T follicular helper cell (primary cell): Measurements from ENCODE around the gene SLC40A1.

Source experiments
- DNase-seq: peaks from one replicate; pipeline ENCODE4 v3.0.0-alpha.2; 2020; ENCODE audit warnings: low read depth

SLC40A1 gene

GRCh38 chr2:189538402-189538801 lies 42.2 kb downstream of the SLC40A1 start:
- no peak for DNase-seq

- no peak for DNase-seq
Observed at GRCh38 chr2:189536830-189537229, 43.8 kb downstream of the SLC40A1 start.

DNA sequence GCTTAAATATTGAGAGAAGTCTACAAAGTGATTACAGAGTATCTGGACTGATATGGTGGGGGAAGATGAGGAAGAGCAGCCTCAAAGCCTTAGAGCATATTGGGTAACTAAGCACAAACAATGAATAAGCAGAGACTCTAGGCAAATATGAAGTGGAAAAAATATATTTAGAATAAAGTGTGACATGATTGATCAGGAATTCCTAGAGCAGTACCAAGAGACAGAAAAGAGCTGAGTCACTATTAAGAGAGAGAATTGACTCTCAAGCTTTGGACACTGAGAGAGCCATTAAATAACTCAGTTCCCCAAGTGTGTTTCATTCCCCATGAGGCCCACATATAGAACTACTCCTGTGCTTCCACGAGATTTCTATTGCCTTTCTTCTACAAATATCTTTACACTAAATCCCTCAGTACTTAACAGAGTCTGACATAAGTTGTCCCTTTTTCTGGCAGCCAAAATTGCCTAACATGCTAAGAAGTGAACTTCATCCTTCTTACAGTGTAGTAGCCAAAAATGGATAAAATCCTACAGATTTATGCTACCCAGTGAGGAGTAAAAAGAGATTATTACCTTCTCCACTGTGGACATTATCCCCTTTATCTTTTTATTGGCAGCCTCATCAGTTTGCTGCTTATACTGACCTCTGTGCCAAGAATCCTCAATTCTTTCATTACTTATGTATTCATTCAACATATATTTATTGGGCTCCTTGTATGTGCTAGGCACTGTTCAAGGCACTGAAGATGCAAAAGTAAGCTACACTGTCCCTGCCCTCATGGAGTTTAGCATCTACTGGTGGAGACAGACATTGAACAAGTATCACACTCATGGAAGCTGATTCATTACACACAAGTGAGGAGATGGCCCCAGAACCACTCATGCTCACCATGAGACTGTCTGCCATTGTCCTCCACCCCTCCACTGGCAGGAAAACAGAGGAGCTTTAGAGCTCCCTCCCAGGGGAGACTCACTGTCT lies 45.4 kb downstream of the SLC40A1 start:
- no peak for DNase-seq

GRCh38 chr2:189533288-189534035 lies 47.1 kb downstream of the SLC40A1 start:
- no peak for DNase-seq

DNA sequence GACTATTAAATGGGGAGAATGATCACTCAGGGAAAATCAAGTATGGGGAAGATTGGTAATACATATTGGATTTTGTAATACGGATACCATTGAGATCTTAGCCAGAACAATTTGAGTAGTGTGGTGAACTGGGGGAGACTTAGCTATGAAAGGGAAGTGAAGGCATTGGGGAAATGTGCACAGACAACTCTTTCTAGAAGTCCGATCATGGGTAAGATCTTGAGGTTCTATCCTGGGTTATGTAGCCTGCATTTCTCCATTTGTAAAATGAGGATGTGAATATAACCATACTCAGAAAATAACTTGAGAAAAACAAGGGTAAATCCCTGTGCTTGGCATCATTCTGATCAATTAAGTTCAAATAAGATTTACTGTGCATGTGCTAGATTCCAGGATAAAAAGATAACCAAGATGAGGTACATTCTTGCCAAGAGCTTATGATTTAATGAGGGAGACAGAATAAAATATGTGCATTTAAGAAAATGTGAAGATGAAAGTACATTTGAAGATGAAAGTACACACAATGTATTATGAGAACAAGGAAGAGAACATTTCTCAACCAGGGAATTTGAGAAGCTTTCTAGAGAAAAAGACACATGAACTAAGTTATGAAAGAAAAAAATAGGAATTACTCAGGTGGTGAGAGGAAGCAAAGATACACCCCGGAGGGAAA lies 49.5 kb downstream of the SLC40A1 start:
- DNase-seq = no peak

- no peak for DNase-seq
Observed at GRCh38 chr2:189528617-189529016, 52.0 kb downstream of the SLC40A1 start.

GRCh38 chr2:189527812-189528592 lies 52.6 kb downstream of the SLC40A1 start:
- DNase-seq = no peak

- DNase-seq = no peak
Observed at GRCh38 chr2:189527041-189527750, 53.4 kb downstream of the SLC40A1 start.

- no peak for DNase-seq
Observed at GRCh38 chr2:189526241-189526640, 54.3 kb downstream of the SLC40A1 start.

GRCh38 chr2:189524746-189525145 lies 55.8 kb downstream of the SLC40A1 start:
- DNase-seq = no peak

- no peak for DNase-seq
Observed at GRCh38 chr2:189522435-189523151, 58.0 kb downstream of the SLC40A1 start.

DNA sequence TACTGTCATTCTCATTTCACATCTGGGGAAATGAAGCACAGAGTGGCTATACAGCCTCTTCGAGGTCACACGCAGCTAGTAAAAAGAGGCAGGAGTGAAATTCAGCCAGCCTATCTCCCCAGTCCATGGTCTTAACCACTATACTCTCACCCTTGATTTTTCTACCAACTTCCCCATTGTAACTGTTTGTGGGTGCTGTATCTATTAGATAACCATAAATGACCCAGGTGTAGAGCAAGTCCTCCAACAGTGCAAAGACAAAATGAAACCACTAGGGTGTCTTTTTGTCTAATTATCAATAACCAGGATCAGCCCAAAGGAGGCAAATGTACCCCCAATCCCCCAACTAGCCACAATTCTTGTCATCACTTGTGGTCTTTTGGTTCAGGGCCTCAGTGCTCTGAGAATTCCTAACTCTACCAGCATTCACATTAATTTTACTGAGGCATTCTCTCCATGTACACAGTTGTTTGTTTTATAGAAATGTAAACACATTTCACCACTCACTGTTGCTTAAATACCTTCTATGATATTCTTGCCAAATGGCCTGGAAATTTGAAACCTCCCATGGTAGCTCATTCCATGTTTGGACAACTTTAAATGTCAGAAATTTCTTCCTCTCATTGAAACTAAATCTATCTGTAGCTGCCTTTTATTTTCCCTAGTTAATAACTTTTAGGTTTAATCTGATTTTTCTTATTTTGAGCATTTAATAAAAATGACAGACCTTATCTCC lies 58.7 kb downstream of the SLC40A1 start:
- DNase-seq = no peak

GRCh38 chr2:189519631-189520387 lies 60.8 kb downstream of the SLC40A1 start:
- DNase-seq = no peak

- no peak for DNase-seq
Observed at GRCh38 chr2:189517847-189518535, 62.6 kb downstream of the SLC40A1 start.

DNA sequence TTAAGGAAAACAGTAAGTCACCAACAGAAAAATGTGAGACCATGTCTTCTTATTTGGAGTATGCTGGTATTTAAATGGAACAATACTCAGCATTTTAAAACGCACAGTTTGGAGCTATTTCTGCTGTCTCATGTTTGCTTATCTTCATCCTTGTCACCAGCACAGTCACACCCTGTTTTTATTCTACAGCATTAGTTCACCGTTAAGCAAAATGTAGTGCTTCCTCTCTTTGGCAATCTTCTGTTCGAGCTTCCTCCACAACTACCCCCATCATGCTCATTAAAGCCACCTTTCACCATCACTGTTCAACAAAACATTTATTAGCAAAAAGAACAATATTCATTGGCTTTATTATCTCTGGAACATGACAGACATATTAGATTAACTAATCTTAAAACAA lies 64.0 kb downstream of the SLC40A1 start:
- DNase-seq = no peak

- DNase-seq = no peak
Observed at GRCh38 chr2:189515264-189515663, 65.3 kb downstream of the SLC40A1 start.

GRCh38 chr2:189514104-189514503 lies 66.5 kb downstream of the SLC40A1 start:
- no peak for DNase-seq

DNA sequence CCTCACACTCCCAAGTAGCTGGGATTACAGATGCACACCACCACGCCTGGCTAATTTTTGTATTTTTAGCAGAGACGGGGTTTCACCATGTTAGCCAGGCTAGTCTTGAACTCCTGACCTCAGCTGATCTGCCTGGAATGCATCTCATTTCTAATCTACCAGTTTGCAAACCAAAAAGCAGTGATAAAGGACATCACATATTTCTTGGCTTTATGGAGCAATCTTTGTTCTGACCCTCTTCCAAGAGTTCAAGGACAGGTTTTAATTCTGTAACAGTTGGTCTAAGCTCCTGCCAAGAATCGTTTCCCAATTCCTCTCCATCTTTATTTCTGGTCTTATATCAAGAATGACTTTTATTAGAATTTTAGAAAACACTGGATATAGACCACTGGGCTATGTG lies 67.7 kb downstream of the SLC40A1 start:
- DNase-seq = no peak
